Stimulated activated effector memory CD8-positive, alpha-beta T cell treated with anti-CD3 and anti-CD28 coated beads, Interleukin-12 subunit alpha, Interleukin-12 subunit beta, amount 100 ng/mL, for 72 hours (primary cell): ENCODE results near the gene ORC5.

Source experiments
- ATAC-seq: fragments of 150-1000 bp; cut with Tn5 transposase; 2 replicates; pipeline ENCODE4 v1.10.0; 2021
- DNase-seq, 2 donors: peaks; one replicate each; pipeline ENCODE4 v3.0.0; 2021 to 2022; ENCODE audit warnings: low spot score in 2 of 2
- H3K27ac Mint-ChIP-seq: one replicate; pipeline ENCODE4 v1.8.0; 2022; ENCODE audit warnings: mild to moderate bottlenecking, mixed read lengths
- H3K36me3 Mint-ChIP-seq: one replicate; pipeline ENCODE4 v1.8.0; 2022; ENCODE audit warnings: mild to moderate bottlenecking, mixed read lengths
- H3K4me1 Mint-ChIP-seq: one replicate; pipeline ENCODE4 v1.8.0; 2022; ENCODE audit warnings: mixed read lengths
- H3K4me3 Mint-ChIP-seq: one replicate; pipeline ENCODE4 v1.8.0; 2022; ENCODE audit warnings: mild to moderate bottlenecking, mixed read lengths
- H3K9me3 Mint-ChIP-seq: one replicate; pipeline ENCODE4 v1.8.0; 2022; ENCODE audit warnings: mixed read lengths

The ORC5 gene

DNA sequence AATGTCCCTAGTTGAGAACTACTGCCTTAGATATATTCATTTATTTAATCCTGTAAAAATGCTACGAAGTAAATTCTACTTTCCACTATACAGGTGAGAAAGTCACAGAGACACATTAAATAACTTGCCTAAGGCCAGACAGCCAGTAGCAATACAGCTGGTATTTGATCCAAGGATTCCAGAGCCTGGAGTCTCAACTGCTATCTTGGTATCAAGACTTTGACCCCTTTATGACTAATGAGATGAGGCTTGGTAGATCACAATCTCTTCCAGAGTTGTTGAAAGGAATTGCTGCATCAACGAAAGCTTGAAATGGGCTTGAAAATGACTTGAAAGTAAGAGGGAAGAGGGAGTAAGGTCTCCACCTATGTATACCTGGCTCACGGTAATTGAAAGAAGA, 83.3 kb downstream of the ORC5 start:
- ATAC-seq = no peak
- Mint-ChIP-seq H3K27ac (no peak overlapping the region), H3K36me3 (peaks cover 30% of the 10 kb centered on the region), H3K4me1 (no peaks in the 10 kb centered on the region), H3K9me3 (peaks cover 6% of the 10 kb centered on the region), H3K4me3 (no peak overlapping the region)
- DNase-seq = no peak

DNA sequence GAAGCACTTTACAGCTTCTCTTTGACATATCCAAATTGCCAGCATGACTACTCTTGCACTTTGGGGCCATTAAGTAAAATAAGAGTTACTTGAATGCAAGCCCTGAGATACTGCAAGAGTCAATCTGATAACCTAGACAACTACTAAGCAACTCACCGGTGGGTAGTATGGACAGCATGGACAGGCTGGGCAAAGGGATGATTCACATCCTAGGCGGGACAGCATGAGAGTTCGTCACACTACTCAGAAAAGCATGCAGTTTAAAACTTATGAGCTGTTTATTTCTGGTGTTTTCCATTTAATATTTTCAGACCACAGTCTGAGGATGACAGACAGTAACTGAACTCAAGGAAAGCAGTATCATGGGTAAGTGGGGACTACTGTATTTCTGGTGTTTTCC, 84.0 kb downstream of the ORC5 start:
- no peak for ATAC-seq
- peaks cover 5% of the 10 kb centered on the region for H3K9me3 Mint-ChIP-seq
- H3K36me3 Mint-ChIP-seq = peaks cover 23% of the 10 kb centered on the region
- no peaks in the 10 kb centered on the region for H3K4me1 Mint-ChIP-seq
- no peak for DNase-seq
- no peak overlapping the region for H3K27ac Mint-ChIP-seq
- no peak overlapping the region for H3K4me3 Mint-ChIP-seq

DNA sequence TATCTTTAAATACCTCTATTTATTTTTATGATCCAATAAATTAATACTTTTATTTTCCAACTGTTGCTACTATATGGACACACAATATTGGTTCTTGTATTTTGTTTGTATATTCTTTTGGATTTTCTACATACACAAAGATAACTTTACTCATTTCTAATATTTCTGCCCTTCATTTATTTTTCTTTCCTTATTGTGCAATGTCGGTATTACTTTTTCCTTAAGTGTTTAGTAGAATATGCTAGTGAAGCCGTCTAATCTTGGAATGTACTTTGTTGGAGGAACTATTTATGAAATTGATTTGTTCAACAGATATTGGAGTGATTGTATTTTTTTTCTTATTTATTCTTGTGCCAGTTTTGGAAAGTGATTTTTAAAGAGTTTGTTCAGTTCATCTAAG, 94.0 kb downstream of the ORC5 start:
- no peak for DNase-seq
- H3K9me3 Mint-ChIP-seq = no peaks in the 10 kb centered on the region
- no peak overlapping the region for H3K4me3 Mint-ChIP-seq
- H3K4me1 Mint-ChIP-seq = no peaks in the 10 kb centered on the region
- no peak for ATAC-seq
- H3K27ac Mint-ChIP-seq = no peak overlapping the region
- no peaks in the 10 kb centered on the region for H3K36me3 Mint-ChIP-seq

DNA sequence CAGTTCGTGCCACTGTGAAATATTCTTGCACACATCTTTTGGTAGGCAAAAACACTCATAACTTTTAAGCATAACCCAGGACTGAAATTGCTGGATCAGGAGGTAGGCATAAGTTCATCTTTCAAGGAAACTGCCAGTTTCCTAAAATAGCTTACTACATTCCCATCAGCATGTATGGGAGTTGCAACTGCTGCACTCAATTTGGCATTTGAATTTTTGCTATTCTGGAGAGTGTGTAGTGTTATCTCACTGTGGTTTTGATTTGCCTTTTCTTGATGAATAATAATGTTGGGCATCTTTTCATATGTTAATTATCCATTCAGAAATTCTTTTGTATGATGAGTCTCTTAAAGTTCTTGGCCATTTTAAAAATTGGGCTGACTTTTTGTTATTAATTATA, 95.2 kb downstream of the ORC5 start:
- ATAC-seq (no peak), DNase-seq (no peak)
- Mint-ChIP-seq H3K4me1 (no peaks in the 10 kb centered on the region), H3K36me3 (no peaks in the 10 kb centered on the region), H3K4me3 (no peak overlapping the region), H3K9me3 (no peaks in the 10 kb centered on the region), H3K27ac (no peak overlapping the region)

DNA sequence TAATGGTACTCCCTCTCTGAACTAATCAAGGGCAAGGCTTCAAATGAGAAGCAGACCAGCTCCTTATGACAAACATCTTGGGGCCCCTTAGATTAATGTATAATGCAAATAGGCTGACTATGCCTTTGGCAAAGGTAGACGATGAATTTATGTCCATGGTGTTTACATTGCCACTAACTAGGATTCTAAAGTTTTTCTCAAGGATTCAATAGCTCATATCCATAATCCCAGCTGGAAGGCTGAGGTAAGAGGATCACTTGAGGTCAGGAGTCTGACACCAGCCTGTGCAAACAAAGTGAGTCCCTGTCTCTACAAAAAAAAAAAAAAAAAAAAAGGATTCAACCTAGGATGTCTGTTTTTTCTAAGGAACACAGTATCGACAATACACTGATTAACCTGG, 96.5 kb downstream of the ORC5 start:
- Mint-ChIP-seq H3K9me3 (no peaks in the 10 kb centered on the region), H3K27ac (no peak overlapping the region), H3K4me3 (no peak overlapping the region), H3K36me3 (no peaks in the 10 kb centered on the region), H3K4me1 (no peaks in the 10 kb centered on the region)
- DNase-seq (no peak), ATAC-seq (no peak)

DNA sequence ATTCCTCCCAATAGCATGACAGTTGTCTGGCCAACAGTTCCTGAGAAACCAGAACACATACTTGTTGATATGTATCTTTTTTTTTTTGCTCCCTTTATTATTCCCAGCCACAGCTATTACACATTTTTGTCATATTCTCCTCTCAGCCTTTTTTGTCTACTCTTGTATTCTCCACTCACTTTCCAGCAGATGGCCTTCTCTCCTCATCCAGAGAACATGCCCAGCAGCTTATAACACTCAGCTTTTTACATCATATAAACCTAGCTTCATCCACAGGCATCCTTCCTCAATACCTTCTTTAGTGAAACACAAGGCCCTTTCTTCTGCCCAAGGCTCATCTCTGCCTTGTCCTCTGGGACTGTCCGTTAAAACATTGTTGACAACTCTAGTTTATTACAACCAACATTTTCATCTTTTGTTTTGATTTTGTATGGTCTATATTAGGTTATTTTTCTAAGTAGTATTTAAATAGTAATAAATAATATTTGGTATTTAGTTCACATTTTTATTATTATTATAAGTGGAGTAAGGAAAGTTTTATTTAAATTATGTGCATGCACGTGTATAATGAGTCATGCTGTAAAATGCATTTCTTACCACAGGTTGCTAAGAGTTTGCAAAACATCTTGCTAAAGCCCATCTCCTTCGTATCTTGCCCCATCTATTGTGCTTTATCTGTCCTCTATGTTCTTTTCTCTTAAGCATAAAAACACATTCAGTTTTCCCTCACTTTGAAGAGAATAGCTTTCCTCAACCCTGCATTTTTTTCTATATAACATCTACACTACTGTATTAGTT, 101.5 kb downstream of the ORC5 start:
- H3K36me3 Mint-ChIP-seq = no peaks in the 10 kb centered on the region
- no peak for DNase-seq
- no peaks in the 10 kb centered on the region for H3K9me3 Mint-ChIP-seq
- no peak overlapping the region for H3K27ac Mint-ChIP-seq
- no peak for ATAC-seq
- no peaks in the 10 kb centered on the region for H3K4me1 Mint-ChIP-seq
- no peak overlapping the region for H3K4me3 Mint-ChIP-seq

DNA sequence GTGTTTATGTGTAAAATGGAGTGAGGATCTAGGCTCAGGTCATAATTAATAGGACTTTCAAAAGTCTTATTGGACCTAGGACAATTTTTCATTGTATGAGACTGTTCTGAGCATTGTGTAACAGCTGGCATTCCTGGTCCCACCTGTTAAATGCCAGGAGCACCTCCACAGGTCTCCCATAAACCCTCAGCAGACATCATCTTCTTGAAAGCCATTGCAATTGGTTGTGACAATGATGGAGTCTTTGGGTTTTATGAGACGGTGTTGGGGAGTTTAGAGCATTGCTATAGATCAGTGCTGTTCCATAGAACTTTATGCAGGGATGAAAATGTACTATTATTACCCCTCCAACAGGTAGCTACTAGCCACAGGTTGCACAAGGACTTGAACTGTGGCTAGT, 108.9 kb downstream of the ORC5 start:
- Mint-ChIP-seq H3K27ac (no peak overlapping the region), H3K4me1 (no peaks in the 10 kb centered on the region), H3K9me3 (no peaks in the 10 kb centered on the region), H3K36me3 (no peaks in the 10 kb centered on the region), H3K4me3 (no peak overlapping the region)
- DNase-seq (no peak), ATAC-seq (no peak)

DNA sequence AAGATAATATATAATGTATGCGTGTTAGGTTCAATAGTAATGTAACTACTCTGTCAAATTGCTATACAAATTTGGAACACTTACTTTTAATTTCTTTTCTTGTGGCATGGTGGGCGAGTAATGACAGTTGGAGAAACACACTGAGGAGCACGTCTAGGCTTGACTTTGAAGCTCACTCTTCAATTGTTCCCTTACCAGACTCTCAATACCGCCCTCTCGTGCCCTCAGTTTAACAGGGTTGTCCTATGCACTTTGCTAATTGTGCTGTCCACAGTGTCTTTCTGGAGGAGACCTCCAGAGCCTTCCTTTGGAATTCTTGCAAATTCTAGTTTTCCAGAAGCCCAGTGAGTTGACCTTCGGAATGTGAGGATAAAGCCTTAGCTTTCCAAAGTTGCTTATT, 111.1 kb downstream of the ORC5 start:
- Mint-ChIP-seq H3K36me3 (no peaks in the 10 kb centered on the region), H3K27ac (no peak overlapping the region), H3K4me1 (no peaks in the 10 kb centered on the region), H3K4me3 (no peak overlapping the region), H3K9me3 (no peaks in the 10 kb centered on the region)
- no peak for ATAC-seq
- DNase-seq = no peak

DNA sequence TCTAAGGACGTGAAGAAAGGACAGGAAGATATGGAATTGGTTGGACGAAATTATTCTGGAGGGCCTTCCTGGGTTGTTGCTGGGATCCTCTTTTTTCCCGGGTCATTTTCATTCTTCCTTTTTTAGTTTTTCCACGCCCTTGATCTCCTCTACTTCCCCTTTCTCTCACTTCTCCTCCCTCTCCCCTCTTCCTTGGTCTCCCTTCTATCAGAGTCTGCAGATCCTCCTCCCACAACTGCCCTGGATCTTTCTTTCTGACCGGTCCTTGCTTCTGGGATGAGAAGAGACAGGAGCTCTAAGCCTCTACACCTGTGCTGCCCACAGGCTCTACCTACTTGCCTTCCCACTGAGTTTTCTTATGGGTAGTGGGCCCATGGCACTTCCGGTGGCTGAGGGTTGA, 114.7 kb downstream of the ORC5 start:
- Mint-ChIP-seq H3K27ac (no peak overlapping the region), H3K36me3 (no peaks in the 10 kb centered on the region), H3K9me3 (no peaks in the 10 kb centered on the region), H3K4me1 (no peaks in the 10 kb centered on the region), H3K4me3 (no peak overlapping the region)
- ATAC-seq = no peak
- DNase-seq = no peak

DNA sequence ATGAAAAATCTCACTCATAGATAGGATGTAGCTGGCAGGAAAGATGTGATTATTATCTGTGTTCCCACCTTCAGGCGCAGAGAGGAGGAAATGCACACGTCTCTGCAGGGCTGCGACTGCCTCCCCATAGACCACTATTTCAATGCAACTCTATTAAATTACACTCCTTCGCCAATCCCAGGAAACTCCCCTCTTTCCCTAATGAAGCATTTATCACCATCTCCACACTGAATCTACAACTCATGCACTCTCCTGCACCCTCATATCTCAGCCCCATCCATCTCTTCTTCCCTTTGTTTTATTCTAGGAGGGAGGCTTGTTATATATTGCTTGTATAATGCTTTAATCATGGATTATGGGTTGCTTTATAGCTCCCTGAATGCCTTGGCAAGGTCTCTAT, 116.6 kb downstream of the ORC5 start:
- Mint-ChIP-seq H3K4me3 (no peak overlapping the region), H3K4me1 (no peaks in the 10 kb centered on the region), H3K9me3 (no peaks in the 10 kb centered on the region), H3K36me3 (no peaks in the 10 kb centered on the region), H3K27ac (no peak overlapping the region)
- ATAC-seq (no peak), DNase-seq (no peak)

DNA sequence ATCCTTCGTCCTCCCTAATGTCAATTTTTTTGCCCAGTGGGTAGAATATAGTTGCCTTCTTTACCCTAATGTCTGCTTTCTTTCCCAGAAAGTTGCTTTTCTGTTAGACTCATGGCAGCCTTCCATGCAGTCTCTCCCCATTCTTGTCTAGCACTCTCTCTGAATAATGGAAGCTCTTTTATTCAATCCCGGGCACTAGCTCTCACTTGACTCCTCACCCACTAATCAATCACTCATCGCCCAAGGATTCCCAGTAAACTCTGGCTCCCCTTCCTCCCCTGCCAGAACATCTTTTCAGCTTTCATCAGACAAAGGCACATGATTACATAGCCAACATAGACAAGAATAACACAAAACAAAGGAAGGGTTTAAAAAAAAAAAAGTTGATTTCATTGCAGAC, 118.2 kb downstream of the ORC5 start:
- Mint-ChIP-seq H3K27ac (no peak overlapping the region), H3K4me3 (no peak overlapping the region), H3K36me3 (no peaks in the 10 kb centered on the region), H3K4me1 (no peaks in the 10 kb centered on the region), H3K9me3 (no peaks in the 10 kb centered on the region)
- ATAC-seq = no peak
- DNase-seq = no peak

DNA sequence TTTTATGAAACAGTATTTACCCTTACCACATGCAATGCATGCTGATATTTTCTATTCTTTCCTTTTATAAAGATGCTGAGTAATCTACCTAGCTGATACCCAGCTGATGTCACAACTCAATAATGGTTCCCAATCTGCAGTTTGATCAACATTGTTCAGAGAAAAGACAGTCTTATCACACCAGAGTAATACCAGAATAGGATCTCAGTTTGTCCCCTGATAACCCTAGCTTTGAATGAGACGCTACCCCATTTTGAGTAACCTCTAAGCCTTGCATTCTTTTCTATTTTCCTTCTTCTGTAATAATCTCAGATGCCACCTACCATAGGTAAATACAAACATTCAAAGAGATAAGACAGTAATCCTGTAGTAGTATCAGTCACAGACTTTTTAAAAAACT, 118.8 kb downstream of the ORC5 start:
- DNase-seq = no peak
- no peak overlapping the region for H3K27ac Mint-ChIP-seq
- H3K9me3 Mint-ChIP-seq = no peaks in the 10 kb centered on the region
- no peak for ATAC-seq
- H3K4me3 Mint-ChIP-seq = no peak overlapping the region
- no peaks in the 10 kb centered on the region for H3K36me3 Mint-ChIP-seq
- H3K4me1 Mint-ChIP-seq = no peaks in the 10 kb centered on the region
